ENCODE results near the gene MMP10. TPM values are rescaled to one million over a fixed set of nuclear protein-coding genes. Genes with fewer than 3 reads are reported as not detected.

The MMP10 gene
- total and polyA plus RNA-seq, 2 donors (not counting 1 experiment from before 2014, with no cell fraction given) = not detected

- peaks cover 5% of the 10 kb centered on the region for H3K9me3 Mint-ChIP-seq (ENCODE audit: insufficient read depth)
- Histone ChIP-seq H3K9ac (ENCODE audit: low read length) (no peak overlapping the region), H3K4me3 (ENCODE audit: control extremely low read depth in 1 of 5, extremely low read depth in 1 of 5, insufficient read depth in 1 of 5, low read depth in 2 of 5, low read length in 4 of 5) (no peak overlapping the region), H3K27me3 (replicated peaks in 1 of 4; ENCODE audit: control extremely low read depth in 1 of 4, control insufficient read depth in 3 of 4, insufficient read depth in 4 of 4, low read length in 3 of 4) (no peaks in the 10 kb centered on the region), H3K9me3 (ENCODE audit: control extremely low read depth in 1 of 3, control insufficient read depth in 2 of 3, insufficient read depth in 1 of 3, low read length in 2 of 3) (no peaks in the 10 kb centered on the region), H3K27ac (ENCODE audit: low read length in 2 of 2) (no peak overlapping the region), H3K4me2 (replicated peaks; ENCODE audit: low read depth, low read length, poor library complexity, severe bottlenecking) (no peak overlapping the region), H2AFZ (ENCODE audit: insufficient read depth, low read depth, low read length, poor library complexity, severe bottlenecking) (no peak overlapping the region), H3K4me1 (ENCODE audit: control insufficient read depth in 2 of 2, insufficient read depth in 2 of 2, low read length in 2 of 2) (no peaks in the 10 kb centered on the region), H3K79me2 (ENCODE audit: control insufficient read depth, insufficient read depth, low read length) (no peaks in the 10 kb centered on the region), H4K20me1 (ENCODE audit: control insufficient read depth, insufficient read depth, low read length, poor library complexity, severe bottlenecking) (no peaks in the 10 kb centered on the region), H3K36me3 (replicated peaks in 1 of 2; ENCODE audit: control extremely low read depth in 1 of 2, control insufficient read depth in 1 of 2, extremely low read depth in 1 of 2, insufficient read depth in 2 of 2, low read length in 1 of 2) (no peaks in the 10 kb centered on the region)
- intact Hi-C loops (cut with micrococcal nuclease) = no loop called here
- no peak for TF ChIP-seq EZH2 (IDR thresholded peaks at IDR 0.05; ENCODE audit: borderline replicate concordance, insufficient read depth, low read depth, low read length, poor library complexity, severe bottlenecking)
- no peak for TF ChIP-seq CTCF (IDR thresholded peaks at IDR 0.05)
- POLR2A ChIA-PET = no interaction called here
- peaks cover 27% of the 10 kb centered on the region for H3K27me3 Mint-ChIP-seq
- DNase-seq (no peak), ATAC-seq (ENCODE audit: low read depth) (no peak)
- CTCF ChIA-PET = no interaction called here
- 80% methylated on average over 1 of the region's 1 CpG for WGBS (ENCODE audit: insufficient coverage)
- H3K4me1 Mint-ChIP-seq = no peaks in the 10 kb centered on the region
- H3K27ac Mint-ChIP-seq = no peak overlapping the region
- no peak overlapping the region for H3K4me3 Mint-ChIP-seq
Observed at GRCh38 chr11:102813484-102813883, 33.1 kb upstream of the MMP10 start.

- Mint-ChIP-seq H3K4me1 (no peaks in the 10 kb centered on the region), H3K27ac (no peak overlapping the region), H3K4me3 (no peak overlapping the region), H3K27me3 (peaks cover 20% of the 10 kb centered on the region), H3K9me3 (ENCODE audit: insufficient read depth) (peaks cover 2% of the 10 kb centered on the region)
- no peak for ATAC-seq (ENCODE audit: low read depth)
- 80% methylated on average over 1 of the region's 3 CpGs for WGBS (ENCODE audit: insufficient coverage)
- peaks cover 0 to 5% (median 0%) of the 10 kb centered on the region in 3 donors for H3K9me3 ChIP-seq (ENCODE audit: control extremely low read depth in 1 of 3, control insufficient read depth in 2 of 3, insufficient read depth in 1 of 3, low read length in 2 of 3)
- no peaks in the 10 kb centered on the region for H4K20me1 ChIP-seq (ENCODE audit: control insufficient read depth, insufficient read depth, low read length, poor library complexity, severe bottlenecking)
- intact Hi-C loops (cut with micrococcal nuclease) = no loop called here
- no peak overlapping the region for H3K4me3 ChIP-seq (ENCODE audit: control extremely low read depth in 1 of 5, extremely low read depth in 1 of 5, insufficient read depth in 1 of 5, low read depth in 2 of 5, low read length in 4 of 5)
- H3K27ac ChIP-seq (ENCODE audit: low read length in 2 of 2) = no peak overlapping the region
- H3K36me3 ChIP-seq (replicated peaks in 1 of 2; ENCODE audit: control extremely low read depth in 1 of 2, control insufficient read depth in 1 of 2, extremely low read depth in 1 of 2, insufficient read depth in 2 of 2, low read length in 1 of 2) = no peaks in the 10 kb centered on the region
- no peaks in the 10 kb centered on the region for H3K27me3 ChIP-seq (replicated peaks in 1 of 4; ENCODE audit: control extremely low read depth in 1 of 4, control insufficient read depth in 3 of 4, insufficient read depth in 4 of 4, low read length in 3 of 4)
- H3K79me2 ChIP-seq (ENCODE audit: control insufficient read depth, insufficient read depth, low read length) = no peaks in the 10 kb centered on the region
- no peaks in the 10 kb centered on the region for H3K4me1 ChIP-seq (ENCODE audit: control insufficient read depth in 2 of 2, insufficient read depth in 2 of 2, low read length in 2 of 2)
- no peak for TF ChIP-seq EZH2 (IDR thresholded peaks at IDR 0.05; ENCODE audit: borderline replicate concordance, insufficient read depth, low read depth, low read length, poor library complexity, severe bottlenecking)
- no peak for TF ChIP-seq CTCF (IDR thresholded peaks at IDR 0.05)
- H2AFZ ChIP-seq (ENCODE audit: insufficient read depth, low read depth, low read length, poor library complexity, severe bottlenecking) = no peak overlapping the region
- ChIA-PET CTCF (no interaction called here), POLR2A (no interaction called here)
- no peak overlapping the region for H3K9ac ChIP-seq (ENCODE audit: low read length)
- no peak for DNase-seq
- H3K4me2 ChIP-seq (replicated peaks; ENCODE audit: low read depth, low read length, poor library complexity, severe bottlenecking) = no peak overlapping the region
Observed at GRCh38 chr11:102812188-102812587, 31.8 kb upstream of the MMP10 start.

Data from B cell (primary cell).